ENCODE data around the gene CYP2S1. TPM values are rescaled to one million over a fixed set of nuclear protein-coding genes. Genes with fewer than 3 reads are reported as not detected.

CYP2S1 gene
- total and polyA plus RNA-seq, 2 of the 4 experiments (the other 2 are of a cell fraction), result 0.54 to 2.1 TPM

DNA sequence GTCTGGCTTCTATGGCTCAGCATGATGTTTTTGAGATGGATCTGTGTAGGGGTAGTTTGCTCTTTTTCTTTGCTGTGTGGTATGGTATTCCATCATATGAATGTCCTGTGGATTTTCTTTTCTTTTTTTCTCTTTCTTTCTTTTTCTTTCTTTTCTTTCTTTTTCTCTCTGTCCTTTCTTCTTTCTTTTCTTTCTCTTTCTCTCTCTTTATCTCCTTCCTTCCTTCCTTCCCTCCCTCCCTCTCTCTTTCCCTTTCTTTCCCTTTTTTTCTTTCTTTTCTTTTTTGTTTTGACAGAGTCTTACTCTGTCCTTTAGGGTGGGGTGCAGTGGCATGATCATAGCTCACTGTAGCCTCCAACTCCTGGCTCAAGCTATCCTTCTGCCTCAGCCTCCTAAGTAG, 62.2 kb downstream of the CYP2S1 start:
- no peak overlapping the region for H3K4ac ChIP-seq (ENCODE audit: low read depth, low read length)
- no peak overlapping the region for H2BK20ac ChIP-seq (ENCODE audit: low read depth, low read length)
- no peak overlapping the region for H3K14ac ChIP-seq (replicated peaks; ENCODE audit: low read depth, low read length)
- H4K5ac ChIP-seq (ENCODE audit: low read depth, low read length), result peak overlapping the region; percentile 4; the same call in 1 of the 2 replicates
- no peak overlapping the region for H2AK9ac ChIP-seq (replicated peaks; ENCODE audit: low read depth, low read length, poor library complexity)
- CTCF ChIA-PET, result interaction anchor here (0.5 to 0.6 kb wide), 2 partner anchors 50 to 100 kb away, joined by 3 read pairs; no protein-coding TSS in a partner anchor
- no TSS peak for BruUV-seq (replicated peaks)
- H3K18ac ChIP-seq (ENCODE audit: low read depth, low read length), result no peak overlapping the region
- H3K9me3 ChIP-seq (ENCODE audit: control insufficient read depth, insufficient read depth, low read length), result no peaks in the 10 kb centered on the region
- no peak overlapping the region for H2BK15ac ChIP-seq (ENCODE audit: low read depth, low read length)
- no peak overlapping the region for H3K56ac ChIP-seq (ENCODE audit: extremely low read depth, insufficient read depth, low read length)
- no peak overlapping the region for H3K23ac ChIP-seq (ENCODE audit: low read depth, low read length)
- ATAC-seq (ENCODE audit: low read depth) (no peak), DNase-seq (no peak)
- no peak overlapping the region for H3K4me2 ChIP-seq (ENCODE audit: low read depth, low read length)
- no peak overlapping the region for H3K9ac ChIP-seq (ENCODE audit: low read depth, low read length)
- H4K91ac ChIP-seq (ENCODE audit: insufficient read depth, low read depth, low read length), result no peak overlapping the region
- dilution Hi-C loops (cut with HindIII; ENCODE audit: low sequenced_read_pairs, unreplicated experiment) (no loop called here), intact Hi-C loops (cut with micrococcal nuclease) (no loop called here), in situ Hi-C loops (cut with MboI; ENCODE audit: low sequenced_read_pairs) (loop anchor here (25.0 kb wide), 1 partner anchor 593 kb away; no protein-coding TSS in a partner anchor)
- H3K4me1 ChIP-seq (ENCODE audit: control insufficient read depth, insufficient read depth, low read length), result no peaks in the 10 kb centered on the region
- no peak overlapping the region for H4K8ac ChIP-seq (ENCODE audit: low read depth in 2 of 2, low read length in 2 of 2)
- 0 out of 2 replicates have a peak, but pooled peaks cover 4% of the 10 kb centered on the region for H3K9me1 ChIP-seq (ENCODE audit: insufficient read depth, low read length)
- peaks cover 31% of the 10 kb centered on the region for H4K20me1 ChIP-seq (ENCODE audit: insufficient read depth, low read length)
- H2BK5ac ChIP-seq (ENCODE audit: low read depth, low read length, poor library complexity, severe bottlenecking), result no peak overlapping the region
- H3K36me3 ChIP-seq (ENCODE audit: control insufficient read depth, insufficient read depth, low read length), result peaks cover 78% of the 10 kb centered on the region
- no peak overlapping the region for H2AK5ac ChIP-seq (ENCODE audit: low read depth, low read length)
- peaks cover 31 to 66% of the 10 kb centered on the region in 2 experiments for H3K79me1 ChIP-seq (ENCODE audit: low read depth in 1 of 2, low read length in 2 of 2)
- no peak overlapping the region for H3K4me3 ChIP-seq (ENCODE audit: insufficient read depth, low read depth, low read length)
- H2AFZ ChIP-seq (replicated peaks; ENCODE audit: low read length, poor library complexity), result no peak overlapping the region
- TF ChIP-seq NFE2L2 (IDR thresholded peaks at IDR 0.05; ENCODE audit: low read depth, low read length) (no peak), RCOR1 (IDR thresholded peaks at IDR 0.05; ENCODE audit: insufficient replicate concordance, low read length) (no peak), CEBPB (IDR thresholded peaks at IDR 0.05; ENCODE audit: low read depth, low read length) (no peak), MAFK (IDR thresholded peaks at IDR 0.05; ENCODE audit: low read depth, low read length) (no peak), RFX5 (IDR thresholded peaks at IDR 0.05; ENCODE audit: low read depth, low read length) (no peak), MAZ (IDR thresholded peaks at IDR 0.05; ENCODE audit: borderline replicate concordance, low read depth, low read length) (no peak), POLR2A (IDR thresholded peaks at IDR 0.05; ENCODE audit: low read depth, low read length) (no peak), RAD21 (IDR thresholded peaks at IDR 0.05; ENCODE audit: low read length) (no peak), FOS (IDR thresholded peaks at IDR 0.05; ENCODE audit: low read depth, low read length) (no peak), SMC3 (IDR thresholded peaks at IDR 0.05; ENCODE audit: low read depth, low read length) (no peak), BHLHE40 (IDR thresholded peaks at IDR 0.05; ENCODE audit: low read depth, low read length) (no peak), USF2 (IDR thresholded peaks at IDR 0.05; ENCODE audit: low read depth, low read length) (no peak), CHD1 (IDR thresholded peaks at IDR 0.05; ENCODE audit: low read depth, low read length) (no peak), MXI1 (IDR thresholded peaks at IDR 0.05; ENCODE audit: borderline replicate concordance, low read depth, low read length) (no peak)
- TF ChIP-seq, protein P1, sequence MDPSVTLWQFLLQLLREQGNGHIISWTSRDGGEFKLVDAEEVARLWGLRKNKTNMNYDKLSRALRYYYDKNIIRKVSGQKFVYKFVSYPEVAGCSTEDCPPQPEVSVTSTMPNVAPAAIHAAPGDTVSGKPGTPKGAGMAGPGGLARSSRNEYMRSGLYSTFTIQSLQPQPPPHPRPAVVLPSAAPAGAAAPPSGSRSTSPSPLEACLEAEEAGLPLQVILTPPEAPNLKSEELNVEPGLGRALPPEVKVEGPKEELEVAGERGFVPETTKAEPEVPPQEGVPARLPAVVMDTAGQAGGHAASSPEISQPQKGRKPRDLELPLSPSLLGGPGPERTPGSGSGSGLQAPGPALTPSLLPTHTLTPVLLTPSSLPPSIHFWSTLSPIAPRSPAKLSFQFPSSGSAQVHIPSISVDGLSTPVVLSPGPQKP (IDR thresholded peaks at IDR 0.05; ENCODE audit: borderline replicate concordance, low read depth, low read length), result no peak
- TF ChIP-seq, protein P2, sequence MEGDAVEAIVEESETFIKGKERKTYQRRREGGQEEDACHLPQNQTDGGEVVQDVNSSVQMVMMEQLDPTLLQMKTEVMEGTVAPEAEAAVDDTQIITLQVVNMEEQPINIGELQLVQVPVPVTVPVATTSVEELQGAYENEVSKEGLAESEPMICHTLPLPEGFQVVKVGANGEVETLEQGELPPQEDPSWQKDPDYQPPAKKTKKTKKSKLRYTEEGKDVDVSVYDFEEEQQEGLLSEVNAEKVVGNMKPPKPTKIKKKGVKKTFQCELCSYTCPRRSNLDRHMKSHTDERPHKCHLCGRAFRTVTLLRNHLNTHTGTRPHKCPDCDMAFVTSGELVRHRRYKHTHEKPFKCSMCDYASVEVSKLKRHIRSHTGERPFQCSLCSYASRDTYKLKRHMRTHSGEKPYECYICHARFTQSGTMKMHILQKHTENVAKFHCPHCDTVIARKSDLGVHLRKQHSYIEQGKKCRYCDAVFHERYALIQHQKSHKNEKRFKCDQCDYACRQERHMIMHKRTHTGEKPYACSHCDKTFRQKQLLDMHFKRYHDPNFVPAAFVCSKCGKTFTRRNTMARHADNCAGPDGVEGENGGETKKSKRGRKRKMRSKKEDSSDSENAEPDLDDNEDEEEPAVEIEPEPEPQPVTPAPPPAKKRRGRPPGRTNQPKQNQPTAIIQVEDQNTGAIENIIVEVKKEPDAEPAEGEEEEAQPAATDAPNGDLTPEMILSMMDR (conservative IDR thresholded peaks at IDR 0.05; ENCODE audit: low read depth, low read length), result no peak
- H2BK120ac ChIP-seq (ENCODE audit: low read depth, low read length), result no peak overlapping the region
- no peak overlapping the region for H3K27ac ChIP-seq (ENCODE audit: insufficient read depth, low read length)
- no peaks in the 10 kb centered on the region for H3K27me3 ChIP-seq (ENCODE audit: control insufficient read depth, insufficient read depth, low read length)
- POLR2A ChIA-PET (ENCODE audit: unreplicated experiment), result interaction anchor here (0.7 kb wide), 1 partner anchor 108 kb away, joined by 4 read pairs; no protein-coding TSS in a partner anchor
